Nephron (organoid): Measurements from ENCODE around the gene TFDP2.

Experiments used
- H3K27ac Mint-ChIP-seq, 3 experiments: 2 replicates each; pipeline ENCODE4 v1.8.0; 2020; ENCODE audit warnings: mixed read lengths in 3 of 3, mild to moderate bottlenecking in 2 of 3, moderate library complexity in 1 of 3
- H3K27me3 Mint-ChIP-seq: 2 replicates; pipeline ENCODE4 v1.8.0; 2021; ENCODE audit warnings: low read depth, mild to moderate bottlenecking, moderate library complexity, mixed read lengths
- H3K36me3 Mint-ChIP-seq: 2 replicates; pipeline ENCODE4 v1.8.0; 2020; ENCODE audit warnings: low read depth, mixed read lengths
- H3K4me1 Mint-ChIP-seq: 2 replicates; pipeline ENCODE4 v1.8.0; 2020; ENCODE audit warnings: mixed read lengths
- H3K4me3 Mint-ChIP-seq, 3 experiments: 2 replicates each; pipeline ENCODE4 v1.8.0; 2020; ENCODE audit warnings: mild to moderate bottlenecking in 3 of 3, mixed read lengths in 3 of 3, moderate library complexity in 2 of 3
- H3K9me3 Mint-ChIP-seq: 2 replicates; pipeline ENCODE4 v1.8.0; 2020; ENCODE audit warnings: mixed read lengths
- TF ChIP-seq, protein P1 (sequence below), 3 experiments: fragments of 200-600 bp; sonication (generic); IDR thresholded peaks; one replicate each; pipeline ENCODE4 v1.5.0; 2021; ENCODE audit warnings: antibody characterized with exemption in 3 of 3; ENCODE audit not compliant: unreplicated experiment in 3 of 3

The TFDP2 gene

DNA sequence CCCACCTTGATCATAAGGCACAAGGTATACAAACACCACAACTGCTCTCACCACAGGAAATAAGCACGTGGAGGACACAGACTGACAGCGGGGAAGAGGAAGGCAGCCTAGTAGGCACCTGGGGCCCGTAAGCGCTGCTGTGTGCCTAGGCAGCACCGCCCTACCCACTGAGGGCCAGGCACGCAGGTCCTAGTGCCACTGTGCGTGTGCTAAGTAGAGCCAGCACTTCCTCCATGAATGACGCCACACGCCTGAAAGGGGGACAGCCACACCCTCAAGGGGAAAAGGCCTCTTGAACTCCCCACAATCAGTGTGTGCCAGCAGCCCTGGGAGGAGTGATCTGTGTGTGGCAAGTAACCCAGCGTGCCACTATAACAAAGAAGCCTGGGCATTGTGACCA, 199.9 kb downstream of the TFDP2 start:
- TF ChIP-seq, protein P1, sequence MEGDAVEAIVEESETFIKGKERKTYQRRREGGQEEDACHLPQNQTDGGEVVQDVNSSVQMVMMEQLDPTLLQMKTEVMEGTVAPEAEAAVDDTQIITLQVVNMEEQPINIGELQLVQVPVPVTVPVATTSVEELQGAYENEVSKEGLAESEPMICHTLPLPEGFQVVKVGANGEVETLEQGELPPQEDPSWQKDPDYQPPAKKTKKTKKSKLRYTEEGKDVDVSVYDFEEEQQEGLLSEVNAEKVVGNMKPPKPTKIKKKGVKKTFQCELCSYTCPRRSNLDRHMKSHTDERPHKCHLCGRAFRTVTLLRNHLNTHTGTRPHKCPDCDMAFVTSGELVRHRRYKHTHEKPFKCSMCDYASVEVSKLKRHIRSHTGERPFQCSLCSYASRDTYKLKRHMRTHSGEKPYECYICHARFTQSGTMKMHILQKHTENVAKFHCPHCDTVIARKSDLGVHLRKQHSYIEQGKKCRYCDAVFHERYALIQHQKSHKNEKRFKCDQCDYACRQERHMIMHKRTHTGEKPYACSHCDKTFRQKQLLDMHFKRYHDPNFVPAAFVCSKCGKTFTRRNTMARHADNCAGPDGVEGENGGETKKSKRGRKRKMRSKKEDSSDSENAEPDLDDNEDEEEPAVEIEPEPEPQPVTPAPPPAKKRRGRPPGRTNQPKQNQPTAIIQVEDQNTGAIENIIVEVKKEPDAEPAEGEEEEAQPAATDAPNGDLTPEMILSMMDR (IDR thresholded peaks at IDR 0.05; ENCODE audit: unreplicated experiment in 3 of 3): no peak
- no peaks in the 10 kb centered on the region for H3K27me3 Mint-ChIP-seq
- no peak overlapping the region for H3K27ac Mint-ChIP-seq
- peaks cover 43% of the 10 kb centered on the region for H3K36me3 Mint-ChIP-seq
- H3K4me1 Mint-ChIP-seq: peaks cover 31% of the 10 kb centered on the region
- H3K9me3 Mint-ChIP-seq: no peaks in the 10 kb centered on the region
- no peak overlapping the region for H3K4me3 Mint-ChIP-seq

DNA sequence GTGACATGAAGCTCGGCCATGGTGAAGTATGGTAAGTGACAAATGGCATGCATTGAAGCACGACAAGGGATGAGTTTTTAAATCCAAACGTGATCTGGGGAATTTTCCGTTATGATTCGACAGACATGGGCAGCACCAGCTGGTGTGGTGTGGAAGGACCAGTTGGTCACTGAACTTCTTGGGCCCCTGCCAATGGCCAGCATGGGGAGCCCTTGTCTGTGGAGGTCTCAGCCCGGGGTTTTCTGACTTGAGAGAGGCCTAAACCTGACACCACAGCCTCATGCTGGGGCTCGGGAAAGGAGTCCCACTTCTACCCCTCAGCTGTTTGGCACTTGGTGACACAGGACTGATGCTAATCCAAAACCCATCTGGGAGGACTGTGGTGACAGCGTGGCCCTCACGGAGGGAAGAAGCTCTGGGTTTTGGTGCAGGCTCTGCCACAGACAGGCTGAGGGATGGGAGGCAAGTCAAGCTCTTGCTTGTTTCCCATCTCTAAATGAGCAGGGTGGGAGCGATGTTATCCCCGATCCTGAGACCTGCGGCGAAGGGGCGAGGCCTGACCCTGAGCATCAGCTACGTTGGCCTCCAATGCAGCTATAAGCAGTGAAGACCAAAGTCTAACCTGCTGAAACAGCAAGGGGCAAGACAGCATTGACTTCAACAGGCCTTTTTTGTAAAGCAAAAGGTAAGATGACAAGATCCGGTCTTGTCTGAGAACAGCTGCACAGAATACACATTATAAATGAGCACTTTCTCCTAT, 203.4 kb downstream of the TFDP2 start:
- H3K36me3 Mint-ChIP-seq: peaks cover 29% of the 10 kb centered on the region
- peaks cover 10% of the 10 kb centered on the region for H3K4me1 Mint-ChIP-seq
- no peak overlapping the region for H3K4me3 Mint-ChIP-seq
- TF ChIP-seq, protein P1 (IDR thresholded peaks at IDR 0.05; ENCODE audit: unreplicated experiment in 3 of 3): no peak
- H3K9me3 Mint-ChIP-seq: no peaks in the 10 kb centered on the region
- no peak overlapping the region for H3K27ac Mint-ChIP-seq
- H3K27me3 Mint-ChIP-seq: no peaks in the 10 kb centered on the region

DNA sequence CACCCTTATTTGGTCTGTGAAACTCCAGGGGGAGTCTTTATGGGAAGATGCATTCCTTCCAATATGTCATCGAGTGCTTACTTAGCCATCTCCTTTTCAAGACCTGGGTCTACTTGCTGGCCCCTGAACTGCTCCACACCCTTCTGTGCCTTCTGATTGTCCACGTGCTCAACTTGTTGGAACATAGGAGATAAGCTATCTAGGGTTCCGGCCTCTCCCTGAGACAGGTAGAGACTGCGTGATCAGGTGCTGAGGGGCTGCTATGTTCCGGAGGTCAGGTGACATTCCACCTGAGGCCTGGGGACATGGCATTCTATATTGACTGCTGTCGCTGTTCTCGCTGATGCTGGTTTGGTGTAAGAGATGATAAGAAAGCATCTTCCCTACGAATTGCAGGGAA, 207.3 kb downstream of the TFDP2 start:
- Mint-ChIP-seq H3K9me3 (no peaks in the 10 kb centered on the region), H3K27ac (no peak overlapping the region), H3K27me3 (no peaks in the 10 kb centered on the region), H3K4me3 (no peak overlapping the region), H3K36me3 (peaks cover 7% of the 10 kb centered on the region), H3K4me1 (no peaks in the 10 kb centered on the region)
- TF ChIP-seq, protein P1 (IDR thresholded peaks at IDR 0.05; ENCODE audit: unreplicated experiment in 3 of 3): no peak

DNA sequence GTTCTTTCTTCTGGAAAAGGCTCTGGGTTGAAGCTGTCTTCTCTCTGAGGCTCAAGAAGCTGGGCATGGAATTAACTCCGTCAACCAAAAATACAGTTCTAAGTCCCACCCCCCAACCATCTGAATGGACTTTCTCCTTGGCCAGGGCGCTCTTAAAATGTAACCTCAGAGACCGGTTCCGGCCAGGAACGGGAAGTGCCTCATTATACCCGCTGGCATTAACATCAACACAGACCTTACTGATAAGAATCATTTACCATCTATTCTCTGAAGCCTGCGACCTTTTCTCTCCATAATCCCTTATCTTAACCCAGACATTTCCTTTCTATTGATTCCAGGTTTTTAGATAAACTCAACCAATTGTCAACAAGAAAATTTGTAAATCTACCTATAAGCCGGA, 208.3 kb downstream of the TFDP2 start:
- Mint-ChIP-seq H3K9me3 (no peaks in the 10 kb centered on the region), H3K27ac (no peak overlapping the region), H3K27me3 (no peaks in the 10 kb centered on the region), H3K4me1 (no peaks in the 10 kb centered on the region), H3K4me3 (no peak overlapping the region), H3K36me3 (peaks cover 3% of the 10 kb centered on the region)
- TF ChIP-seq, protein P1 (IDR thresholded peaks at IDR 0.05; ENCODE audit: unreplicated experiment in 3 of 3): no peak

DNA sequence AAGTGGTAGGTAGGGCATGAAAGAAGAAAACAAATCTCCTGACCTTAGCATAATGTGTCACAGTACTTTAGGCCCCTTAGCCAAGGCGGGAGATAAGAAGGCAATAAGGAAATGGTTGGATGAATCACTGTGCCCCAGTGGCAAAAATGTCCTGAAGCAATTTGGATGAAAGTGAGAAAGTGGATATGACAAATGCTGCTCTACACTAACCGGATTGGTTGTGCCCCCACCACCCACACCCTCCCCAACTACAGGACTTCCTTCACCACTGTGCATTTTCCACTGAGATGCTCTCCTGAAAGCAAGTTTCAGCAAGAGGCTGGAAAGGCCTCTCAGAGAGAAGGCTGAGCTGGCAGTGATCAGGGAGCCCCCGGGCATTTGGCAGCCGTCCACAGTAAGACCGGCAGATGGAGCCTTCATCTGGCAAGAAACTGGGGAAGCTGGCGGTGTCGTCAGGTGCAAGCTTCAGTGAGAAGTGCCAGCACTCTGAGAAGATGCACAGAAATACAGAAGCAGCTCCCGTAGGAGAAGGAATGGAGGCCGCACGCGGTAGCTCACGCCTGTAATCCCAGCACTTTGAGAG, 209.1 kb downstream of the TFDP2 start:
- peak overlapping the region in 1 of 3 experiments; percentile 62 for H3K27ac Mint-ChIP-seq
- H3K36me3 Mint-ChIP-seq: peaks cover 3% of the 10 kb centered on the region
- TF ChIP-seq, protein P1 (IDR thresholded peaks at IDR 0.05; ENCODE audit: unreplicated experiment in 3 of 3): no peak
- H3K27me3 Mint-ChIP-seq: no peaks in the 10 kb centered on the region
- no peak overlapping the region for H3K4me3 Mint-ChIP-seq
- no peaks in the 10 kb centered on the region for H3K9me3 Mint-ChIP-seq
- no peaks in the 10 kb centered on the region for H3K4me1 Mint-ChIP-seq

DNA sequence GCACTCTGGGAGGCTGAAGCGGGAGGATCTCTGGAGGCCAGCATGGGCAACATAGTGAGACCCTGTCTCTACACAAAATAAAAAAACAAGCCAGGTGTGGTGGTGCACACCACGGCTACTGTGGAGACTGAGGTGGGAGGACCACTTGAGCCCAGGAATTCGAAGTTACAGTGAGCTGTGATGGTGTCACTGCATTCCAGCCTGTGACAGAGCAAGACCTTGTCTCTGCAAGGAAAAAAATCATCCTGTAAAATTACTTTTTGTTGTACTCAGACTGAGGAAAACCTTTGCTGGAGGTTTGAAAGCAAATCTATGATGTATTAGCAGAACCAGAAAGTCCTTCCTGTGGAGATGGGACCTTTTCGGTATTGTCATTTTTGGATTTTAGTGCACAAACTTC, 209.6 kb downstream of the TFDP2 start:
- H3K36me3 Mint-ChIP-seq: peaks cover 3% of the 10 kb centered on the region
- TF ChIP-seq, protein P1 (IDR thresholded peaks at IDR 0.05; ENCODE audit: unreplicated experiment in 3 of 3): no peak
- no peak overlapping the region for H3K4me3 Mint-ChIP-seq
- no peaks in the 10 kb centered on the region for H3K9me3 Mint-ChIP-seq
- H3K4me1 Mint-ChIP-seq: no peaks in the 10 kb centered on the region
- peak overlapping the region in 1 of 3 experiments; percentile 62 for H3K27ac Mint-ChIP-seq
- no peaks in the 10 kb centered on the region for H3K27me3 Mint-ChIP-seq
